Fibroblast of skin of scalp (primary cell): Measurements from ENCODE around the gene ABCD1. TPM values are rescaled to one million over a fixed set of nuclear protein-coding genes. Genes with fewer than 3 reads are reported as not detected.
A peak's percentile ranks its signal among the peaks of the same experiment; 100 is the strongest.
"Not testable (repeated sequence)": the region's sequence is repeated elsewhere in the genome, so short reads cannot be mapped to it uniquely, and the experiment has no call there.

Source experiments
- DNase-seq: peaks from one replicate; pipeline ENCODE4 v3.0.0-alpha.2; 2013
- polyA plus RNA-seq, 2 experiments: library from polyadenylated mRNA; unstranded; fragments of 120-200 nt; gene quantifications; one replicate each; pipeline ENCODE4 v1.2.1, GENCODE V29; 2013; ENCODE audit not compliant: insufficient read length in 2 of 2

Gene ABCD1
- polyA plus RNA-seq (2013, experiment 1 of 2; ENCODE audit: insufficient read length), result 11.5 TPM
- polyA plus RNA-seq (2013, experiment 2 of 2; ENCODE audit: insufficient read length), result 10.1 TPM

GRCh38 chrX:153724252-153725038, at the start of gene ABCD1, which contains the start of gene BCAP31:
Gene ABCD1 (plus strand): TSS chrX:153724856. CDS start chrX:153725267, 411 bp downstream.
Gene BCAP31 (minus strand): TSS chrX:153724387. CDS start chrX:153723244, 1,143 bp downstream.
- DNase-seq, result peak; percentile 91

- DNase-seq, result no peak
Observed at GRCh38 chrX:153681175-153681574, 43.5 kb upstream of the ABCD1 start.

GRCh38 chrX:153683486-153683885, 41.2 kb upstream of the ABCD1 start:
- DNase-seq, result not testable (repeated sequence)

GRCh38 chrX:153684467-153685155, 40.0 kb upstream of the ABCD1 start:
- no peak for DNase-seq

- no peak for DNase-seq
Observed at GRCh38 chrX:153685156-153685536, 39.5 kb upstream of the ABCD1 start.

GRCh38 chrX:153685751-153686696, 38.6 kb upstream of the ABCD1 start:
- no peak for DNase-seq

GRCh38 chrX:153686711-153687110, 37.9 kb upstream of the ABCD1 start:
- no peak for DNase-seq

GRCh38 chrX:153687121-153688039, 37.3 kb upstream of the ABCD1 start, which contains the start of gene SLC6A8:
Gene SLC6A8 (plus strand): TSS chrX:153687926. CDS start chrX:153688575, 649 bp downstream.
- peak; percentile 78 for DNase-seq

- DNase-seq, result no peak
Observed at GRCh38 chrX:153688071-153688470, 36.6 kb upstream of the ABCD1 start.

GRCh38 chrX:153688506-153688905, 36.1 kb upstream of the ABCD1 start:
- DNase-seq, result no peak

- peak; percentile 26 for DNase-seq
Observed at GRCh38 chrX:153688911-153689590, 35.6 kb upstream of the ABCD1 start.

- DNase-seq, result no peak
Observed at GRCh38 chrX:153689654-153690465, 34.8 kb upstream of the ABCD1 start.

GRCh38 chrX:153690466-153690865, 34.2 kb upstream of the ABCD1 start:
- DNase-seq, result no peak

GRCh38 chrX:153691032-153691827, 33.4 kb upstream of the ABCD1 start:
- DNase-seq, result not testable (repeated sequence)

- no peak for DNase-seq
Observed at GRCh38 chrX:153692003-153692402, 32.7 kb upstream of the ABCD1 start.

- DNase-seq, result no peak
Observed at GRCh38 chrX:153692611-153693156, 32.0 kb upstream of the ABCD1 start.

- no peak for DNase-seq
Observed at GRCh38 chrX:153693216-153694086, 31.2 kb upstream of the ABCD1 start.
